Body of pancreas (tissue), 4 donors: Measurements from ENCODE around the gene CSF1R. TPM values are rescaled to one million over a fixed set of nuclear protein-coding genes. Genes with fewer than 3 reads are reported as not detected.
A peak's percentile ranks its signal among the peaks of the same experiment; 100 is the strongest.

ENCODE experiments used
- ATAC-seq: fragments of 150-250 bp; one replicate; pipeline ENCODE4 v1.9.1; 2016
- DNase-seq, 4 donors: peaks; one replicate each; pipeline ENCODE4 v3.0.0-alpha.2; 2019
- H3K27ac ChIP-seq, 4 donors: fragments of 200-600 bp; sonication (generic); 1 replicate in 3 of 4; 2 replicates in 1 of 4; pipeline versions ENCODE4 v1.5.1 to v1.6.1; 2016 to 2019; ENCODE audit warnings: mild to moderate bottlenecking in 1 of 4, mixed read lengths in 1 of 4, moderate library complexity in 1 of 4
- H3K27me3 ChIP-seq, 2 donors: fragments of 200-600 bp; sonication (generic); one replicate each; pipeline ENCODE4 v1.6.0; 2016; ENCODE audit warnings: mild to moderate bottlenecking in 1 of 2
- H3K36me3 ChIP-seq, 2 donors: fragments of 200-600 bp; sonication (generic); replicated peaks in 1 of 2; 2 replicates each; pipeline ENCODE4 v1.5.1; 2016; ENCODE audit warnings: low read depth in 2 of 2; ENCODE audit not compliant: insufficient read depth in 1 of 2
- H3K4me1 ChIP-seq: fragments of 200-600 bp; sonication (generic); one replicate; pipeline ENCODE4 v1.6.0; 2016
- H3K4me3 ChIP-seq, 2 donors: fragments of 200-600 bp; sonication (generic); 1 replicate in 1 of 2; 2 replicates in 1 of 2; pipeline ENCODE4 v1.5.1; 2016 to 2019
- H3K9me3 ChIP-seq, 3 donors: fragments of 200-600 bp; sonication (generic); 1 replicate in 2 of 3; 2 replicates in 1 of 3; pipeline ENCODE4 v1.5.1; 2016
- CTCF ChIP-seq, 7 experiments: fragments of 450-650 bp in 4 of 7; fragments of 200-600 bp in 3 of 7; sonication (generic) in 3 of 7; IDR thresholded peaks; one replicate each; pipeline ENCODE4 v1.5.1; 2016 to 2019; ENCODE audit warnings: antibody characterized with exemption in 7 of 7
- POLR2A ChIP-seq, 3 donors: fragments of 450-650 bp; IDR thresholded peaks; one replicate each; pipeline ENCODE4 v1.6.1; 2016; ENCODE audit warnings: antibody characterized with exemption in 3 of 3, mild to moderate bottlenecking in 2 of 3
- WGBS, 2 donors: methylation state at CpG; one replicate each; pipeline ENCODE4 v1.1.5; 2017; 5-methylcytosine and 5-hydroxymethylcytosine counted together
- intact Hi-C: fragments of 100-400 bp; cut with DNase I; formaldehyde crosslinking; loops from one replicate; pipeline ENCODE4 v1.15.1; 2023
- total RNA-seq, 2 donors: library from RNA; depleted of rRNA; stranded (reverse); fragments of >200 nt; gene quantifications; one replicate each; pipeline ENCODE4 v1.1.0, GENCODE V29; 2016

The CSF1R gene
- 10 to 100 TPM in 1 of 2 donors, 1 to 10 TPM in 1; 5.3 to 13.5 TPM for total RNA-seq

DNA sequence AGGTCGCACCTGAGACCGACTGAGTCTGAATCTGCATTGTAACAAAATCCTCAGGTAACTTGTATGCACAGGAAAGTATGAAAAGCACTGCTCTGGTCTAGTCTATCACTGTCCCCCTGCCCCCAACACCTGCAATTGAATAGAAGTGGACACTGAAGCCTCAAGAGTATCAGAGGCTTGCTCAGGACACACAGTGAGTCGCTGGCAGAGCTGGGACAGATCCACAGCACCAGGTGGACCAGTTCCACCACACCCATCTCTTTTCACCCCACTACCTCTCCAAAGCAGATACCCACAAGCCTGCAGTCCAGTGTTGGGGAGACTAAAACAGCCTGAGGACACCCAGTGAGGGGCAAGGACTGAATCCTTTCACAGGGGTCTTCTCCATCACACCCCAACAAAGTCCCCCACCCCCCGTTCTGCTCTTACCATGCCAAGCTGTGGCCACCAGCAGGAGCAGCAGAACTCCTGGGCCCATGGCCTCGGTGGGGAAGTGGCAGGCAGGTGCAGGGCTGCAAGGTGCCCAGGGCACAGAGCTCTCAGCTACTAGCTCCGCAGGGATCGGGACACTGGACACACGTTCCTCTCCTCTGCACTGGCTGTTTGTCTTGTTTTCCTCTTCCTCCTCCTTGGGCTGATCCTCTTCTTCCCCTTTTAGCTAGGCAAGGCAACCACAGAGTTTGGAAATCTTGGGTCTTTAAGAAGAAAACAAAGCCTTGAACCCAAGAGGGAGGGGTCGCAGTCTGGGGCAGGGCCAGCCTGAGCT, at the start of gene CSF1R:
CSF1R (minus strand) TSS at position 605 of the 766 bp plus-strand sequence; CDS start at position 478, 127 bp downstream.
- Histone ChIP-seq H3K27me3 (no peaks in the 10 kb centered on the region), H3K36me3 (no peaks in the 10 kb centered on the region), H3K9me3 (no peaks in the 10 kb centered on the region), H3K4me1 (no peaks in the 10 kb centered on the region), H3K27ac (no peak within 1 kb of the TSS), H3K4me3 (no peak within 1 kb of the TSS)
- WGBS, 2 donors: 74 to 77% methylated on average over 9 of the region's 9 CpGs
- intact Hi-C loops: no loop called here
- no peak for ATAC-seq
- TF ChIP-seq CTCF (IDR thresholded peaks at IDR 0.05) (no peak), POLR2A (IDR thresholded peaks at IDR 0.05) (peak in 1 of 3 donors; percentile 52)
- no peak for DNase-seq

GRCh38 chr5:150135557-150136304, 49.4 kb upstream of the CSF1R start:
- Histone ChIP-seq H3K4me3 (no peak overlapping the region), H3K36me3 (no peaks in the 10 kb centered on the region), H3K4me1 (peaks cover 25% of the 10 kb centered on the region), H3K27me3 (no peaks in the 10 kb centered on the region), H3K27ac (no peak overlapping the region), H3K9me3 (no peaks in the 10 kb centered on the region)
- no peak for DNase-seq
- TF ChIP-seq POLR2A (IDR thresholded peaks at IDR 0.05): no peak
- TF ChIP-seq CTCF (IDR thresholded peaks at IDR 0.05): no peak
- ATAC-seq: no peak
- 75 to 86% methylated on average over 8 to 21 of the region's 21 CpGs for WGBS, 2 donors
- intact Hi-C loops: no loop called here

DNA sequence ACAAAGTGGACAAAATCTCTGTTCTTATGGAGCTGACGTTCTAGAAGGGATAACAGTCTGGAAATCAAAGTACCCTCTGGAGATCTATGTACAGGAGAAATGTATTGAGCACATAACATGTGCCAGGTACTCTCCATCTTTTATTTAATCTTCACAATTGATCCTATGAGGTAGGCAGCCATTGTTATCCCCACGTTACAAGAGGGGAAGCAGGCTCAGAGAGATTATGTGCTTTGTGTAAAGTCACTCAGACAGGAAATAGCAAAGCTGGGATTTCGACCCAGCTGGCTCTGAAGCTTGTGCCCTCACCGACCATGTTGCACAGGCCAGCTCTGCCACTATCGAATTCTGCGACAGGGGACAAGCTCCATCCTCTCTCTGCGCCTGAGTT, 47.8 kb upstream of the CSF1R start:
- no peak for ATAC-seq
- Histone ChIP-seq H3K4me3 (no peak overlapping the region), H3K27ac (no peak overlapping the region)

GRCh38 chr5:150133581-150134197, 47.3 kb upstream of the CSF1R start:
- ATAC-seq (no peak), DNase-seq (no peak)
- 68 to 70% methylated on average over 16 of the region's 16 CpGs for WGBS, 2 donors
- Histone ChIP-seq H3K4me3 (no peak overlapping the region), H3K36me3 (no peaks in the 10 kb centered on the region), H3K4me1 (peaks cover 27% of the 10 kb centered on the region), H3K27me3 (no peaks in the 10 kb centered on the region), H3K9me3 (no peaks in the 10 kb centered on the region), H3K27ac (no peak overlapping the region)
- intact Hi-C loops: loop anchor here (5.0 kb wide), 1 partner anchor 84 kb away; no protein-coding TSS in a partner anchor
- TF ChIP-seq CTCF (IDR thresholded peaks at IDR 0.05) (no peak), POLR2A (IDR thresholded peaks at IDR 0.05) (no peak)

More for the DNA sequence above, 47.8 kb upstream of the CSF1R start:
- DNase-seq: no peak
- intact Hi-C loops: loop anchor here (5.0 kb wide), 1 partner anchor 83 kb away; no protein-coding TSS in a partner anchor
- WGBS, 2 donors: 45 to 61% methylated on average over 7 of the region's 7 CpGs
- H3K4me1 ChIP-seq: peaks cover 32% of the 10 kb centered on the region
- no peaks in the 10 kb centered on the region for H3K9me3 ChIP-seq
- no peaks in the 10 kb centered on the region for H3K27me3 ChIP-seq
- no peaks in the 10 kb centered on the region for H3K36me3 ChIP-seq
- TF ChIP-seq CTCF (IDR thresholded peaks at IDR 0.05) (no peak), POLR2A (IDR thresholded peaks at IDR 0.05) (no peak)
